Adrenal gland (tissue), 5 donors: Measurements from ENCODE around the gene CDH12.

Source experiments
- POLR2A ChIP-seq, 2 donors: fragments of 450-650 bp; IDR thresholded peaks; one replicate each; pipeline ENCODE4 v1.6.1; 2017; ENCODE audit warnings: antibody characterized with exemption in 2 of 2, mild to moderate bottlenecking in 2 of 2, moderate library complexity in 1 of 2
- TF ChIP-seq, protein P1 (sequence below), 6 experiments: fragments of 450-650 bp in 4 of 6; fragments of 200-600 bp in 2 of 6; sonication (generic) in 1 of 6; IDR thresholded peaks; 1 replicate in 5 of 6; 2 replicates in 1 of 6; pipeline versions ENCODE4 v1.5.1 to v1.8.0; 2016 to 2021; ENCODE audit warnings: antibody characterized with exemption in 6 of 6, mild to moderate bottlenecking in 2 of 6, moderate library complexity in 1 of 6
- donor health status: DM: no; HTN: no; CAD: no.

DNA sequence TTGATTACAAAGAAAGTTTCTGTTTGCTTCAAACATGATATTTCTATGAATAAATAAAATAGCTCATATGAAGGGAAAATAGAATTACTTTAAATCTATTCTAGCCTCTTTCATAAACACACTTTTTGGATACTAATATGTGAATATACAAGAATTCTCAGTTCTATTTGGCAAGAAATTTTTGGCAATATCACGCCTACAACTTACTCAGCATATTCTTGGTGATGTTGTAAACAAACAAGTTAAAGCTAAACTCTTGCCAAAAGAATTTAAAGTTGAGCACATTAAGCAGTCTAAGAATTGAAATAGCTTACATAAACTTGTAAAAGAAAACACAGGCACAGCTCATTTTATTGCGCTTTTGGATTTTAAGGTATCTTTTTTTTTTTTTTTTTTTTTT is 209.8 kb downstream of the CDH12 start:
- TF ChIP-seq, protein P1, sequence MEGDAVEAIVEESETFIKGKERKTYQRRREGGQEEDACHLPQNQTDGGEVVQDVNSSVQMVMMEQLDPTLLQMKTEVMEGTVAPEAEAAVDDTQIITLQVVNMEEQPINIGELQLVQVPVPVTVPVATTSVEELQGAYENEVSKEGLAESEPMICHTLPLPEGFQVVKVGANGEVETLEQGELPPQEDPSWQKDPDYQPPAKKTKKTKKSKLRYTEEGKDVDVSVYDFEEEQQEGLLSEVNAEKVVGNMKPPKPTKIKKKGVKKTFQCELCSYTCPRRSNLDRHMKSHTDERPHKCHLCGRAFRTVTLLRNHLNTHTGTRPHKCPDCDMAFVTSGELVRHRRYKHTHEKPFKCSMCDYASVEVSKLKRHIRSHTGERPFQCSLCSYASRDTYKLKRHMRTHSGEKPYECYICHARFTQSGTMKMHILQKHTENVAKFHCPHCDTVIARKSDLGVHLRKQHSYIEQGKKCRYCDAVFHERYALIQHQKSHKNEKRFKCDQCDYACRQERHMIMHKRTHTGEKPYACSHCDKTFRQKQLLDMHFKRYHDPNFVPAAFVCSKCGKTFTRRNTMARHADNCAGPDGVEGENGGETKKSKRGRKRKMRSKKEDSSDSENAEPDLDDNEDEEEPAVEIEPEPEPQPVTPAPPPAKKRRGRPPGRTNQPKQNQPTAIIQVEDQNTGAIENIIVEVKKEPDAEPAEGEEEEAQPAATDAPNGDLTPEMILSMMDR (IDR thresholded peaks at IDR 0.05), result no peak
- TF ChIP-seq POLR2A (IDR thresholded peaks at IDR 0.05), result no peak
